PC-9 (cell line): Measurements from ENCODE around the gene PARP3. TPM values are rescaled to one million over a fixed set of nuclear protein-coding genes. Genes with fewer than 3 reads are reported as not detected.
A peak's percentile ranks its signal among the peaks of the same experiment; 100 is the strongest.

ENCODE experiments used
- BruUV-seq: library from RNA; stranded (reverse); fragments of 400-500 nt; replicated peaks from 2 replicates; lab custom pipeline; 2021; lab: Mats Ljungman, UMichigan
- CTCF ChIA-PET: fragments of 300-600 bp; sonication (Branson Sonifier 250); formaldehyde crosslinking; loops from one replicate; lab custom pipeline; 2022; ENCODE audit warnings: antibody characterized with exemption; lab: Charles Lee
- POLR2A ChIA-PET: fragments of 300-600 bp; sonication (Branson Sonifier 250); formaldehyde crosslinking; loops from one replicate; lab custom pipeline; 2022; ENCODE audit warnings: antibody characterized with exemption; ENCODE audit not compliant: unreplicated experiment; lab: Charles Lee
- DNase-seq, 2 experiments: peaks; one replicate each; pipeline versions ENCODE4 v3.0.0 to v3.0.0-alpha.2; 2015 to 2022; ENCODE audit warnings: mixed read lengths in 1 of 2
- H2AFZ ChIP-seq: fragments of 200-600 bp; sonication (generic); 2 replicates; pipeline ENCODE4 v1.8.1; 2017; ENCODE audit warnings: antibody characterized with exemption
- H3F3A ChIP-seq: fragments of 200-600 bp; sonication (generic); 2 replicates; pipeline ENCODE4 v1.8.1; 2017; ENCODE audit warnings: antibody characterized with exemption, mild to moderate bottlenecking, low read depth; ENCODE audit not compliant: insufficient read depth
- H3K27ac ChIP-seq: fragments of 200-600 bp; sonication (generic); 2 replicates; pipeline ENCODE4 v1.6.1; 2016; ENCODE audit warnings: mixed run types
- H3K27me3 ChIP-seq: fragments of 200-600 bp; sonication (generic); 2 replicates; pipeline ENCODE4 v1.6.1; 2016; ENCODE audit warnings: low read depth, mixed run types; ENCODE audit not compliant: insufficient read depth
- H3K36me3 ChIP-seq: fragments of 200-600 bp; sonication (generic); 2 replicates; pipeline ENCODE4 v1.6.1; 2016; ENCODE audit warnings: low read depth, mixed run types
- H3K4me1 ChIP-seq: fragments of 200-600 bp; sonication (generic); replicated peaks from 2 replicates; pipeline ENCODE4 v1.6.1; 2016; ENCODE audit warnings: mixed run types; ENCODE audit not compliant: insufficient read depth
- H3K4me2 ChIP-seq: fragments of 200-600 bp; sonication (generic); 2 replicates; pipeline ENCODE4 v1.6.1; 2017; ENCODE audit warnings: mixed run types
- H3K4me3 ChIP-seq: fragments of 200-600 bp; sonication (generic); 2 replicates; pipeline ENCODE4 v1.6.1; 2016; ENCODE audit warnings: mixed run types
- H3K79me2 ChIP-seq: fragments of 200-600 bp; sonication (generic); 2 replicates; pipeline ENCODE4 v1.6.1; 2017; ENCODE audit warnings: low read depth, mixed run types
- H3K9me2 ChIP-seq: fragments of 200-600 bp; sonication (generic); 2 replicates; pipeline ENCODE4 v1.8.1; 2017; ENCODE audit warnings: mild to moderate bottlenecking; ENCODE audit not compliant: insufficient read depth
- H3K9me3 ChIP-seq: fragments of 200-600 bp; sonication (generic); 2 replicates; pipeline ENCODE4 v1.8.1; 2016; ENCODE audit warnings: low read depth; ENCODE audit not compliant: insufficient read depth
- H4K20me1 ChIP-seq: fragments of 200-600 bp; sonication (generic); 2 replicates; pipeline ENCODE4 v1.8.1; 2017; ENCODE audit not compliant: insufficient read depth
- CTCF ChIP-seq: fragments of 200-600 bp; sonication (generic); conservative IDR thresholded peaks from 2 replicates; pipeline ENCODE4 v1.6.1; 2017; ENCODE audit warnings: mixed run types, antibody characterized with exemption, mild to moderate bottlenecking, moderate library complexity
- EZH2 ChIP-seq: fragments of 200-600 bp; sonication (generic); IDR thresholded peaks from 2 replicates; pipeline ENCODE4 v1.8.0; 2017; ENCODE audit warnings: antibody characterized with exemption, low read depth
- intact Hi-C: fragments of 100-400 bp; cut with micrococcal nuclease; formaldehyde crosslinking; loops from one replicate; pipeline ENCODE4 v1.10.0; 2022; ENCODE audit not compliant: unreplicated experiment
- total RNA-seq: library from RNA; stranded (reverse); gene quantifications from 2 replicates; pipeline ENCODE4 v1.2.3, GENCODE V29; 2021

PARP3 gene
- total RNA-seq, 1 experiment from 2014 or later, result 24.4 TPM

DNA sequence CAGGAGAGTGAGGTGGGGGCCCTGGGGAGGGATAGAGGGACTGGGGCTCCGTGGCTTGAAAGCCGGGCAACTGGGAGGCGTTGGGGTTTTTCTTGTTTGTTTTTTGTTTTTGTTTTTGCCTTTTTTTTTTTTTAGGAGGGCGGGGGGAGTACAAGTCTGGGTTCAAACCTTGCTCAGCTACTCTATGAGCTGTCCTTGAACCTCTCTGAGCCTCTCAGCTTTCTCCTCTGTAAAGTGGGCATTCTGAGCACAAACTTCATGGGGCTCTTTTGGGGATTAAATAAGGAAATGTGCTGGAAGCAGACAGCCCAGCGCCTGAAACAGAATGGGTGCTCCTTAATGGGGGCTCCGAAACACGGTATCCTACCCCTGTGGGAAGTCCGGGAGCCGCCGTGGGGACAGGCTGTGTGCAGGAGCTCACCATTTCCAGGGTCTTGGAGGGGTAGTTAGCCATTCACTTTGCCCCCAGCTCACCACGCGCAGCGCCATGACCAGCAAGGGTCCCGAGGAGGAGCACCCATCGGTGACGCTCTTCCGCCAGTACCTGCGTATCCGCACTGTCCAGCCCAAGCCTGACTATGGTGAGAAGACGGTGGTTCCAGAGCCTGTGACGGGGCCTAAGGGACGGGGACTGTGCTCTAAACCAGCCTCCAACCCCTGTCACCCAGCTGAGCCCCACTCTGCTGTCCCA, 41.6 kb downstream of the PARP3 start:
- TSS peak; percentile 86 for BruUV-seq
- peak overlapping the region; percentile 89 for H3K27ac ChIP-seq
- peak overlapping the region; percentile 67 for H3K4me3 ChIP-seq
- H3K27me3 ChIP-seq, result no peaks in the 10 kb centered on the region
- H2AFZ ChIP-seq, result peak overlapping the region; percentile 80; the same call in 1 of the 2 replicates
- TF ChIP-seq CTCF, result no peak
- no peak for TF ChIP-seq EZH2
- peaks cover 41% of the 10 kb centered on the region for H3F3A ChIP-seq
- H3K36me3 ChIP-seq, result no peaks in the 10 kb centered on the region
- intact Hi-C loops, result loop anchor here (2.0 kb wide), 1 partner anchor 41 kb away; the partner anchor contains the start of gene PARP3
- H3K4me2 ChIP-seq, result peak overlapping the region; percentile 93
- no peak for DNase-seq
- H3K9me3 ChIP-seq, result no peaks in the 10 kb centered on the region
- ChIA-PET POLR2A (interaction anchor here (0.5 to 1.3 kb wide), 4 partner anchors 10 to 912 kb away, joined by 3 to 18 read pairs (median 6); partner anchors contain the start of genes ABHD14B and RPL29), CTCF (interaction anchor here (0.6 to 2.5 kb wide), 3 partner anchors 10 to 237 kb away, joined by 3 to 15 read pairs (median 9); partner anchors contain the start of genes ABHD14A and ABHD14B)
- no peaks in the 10 kb centered on the region for H4K20me1 ChIP-seq
- peaks cover 29% of the 10 kb centered on the region for H3K4me1 ChIP-seq
- H3K79me2 ChIP-seq, result 0 out of 2 replicates have a peak, but pooled peaks cover 10% of the 10 kb centered on the region
- H3K9me2 ChIP-seq, result no peaks in the 10 kb centered on the region

DNA sequence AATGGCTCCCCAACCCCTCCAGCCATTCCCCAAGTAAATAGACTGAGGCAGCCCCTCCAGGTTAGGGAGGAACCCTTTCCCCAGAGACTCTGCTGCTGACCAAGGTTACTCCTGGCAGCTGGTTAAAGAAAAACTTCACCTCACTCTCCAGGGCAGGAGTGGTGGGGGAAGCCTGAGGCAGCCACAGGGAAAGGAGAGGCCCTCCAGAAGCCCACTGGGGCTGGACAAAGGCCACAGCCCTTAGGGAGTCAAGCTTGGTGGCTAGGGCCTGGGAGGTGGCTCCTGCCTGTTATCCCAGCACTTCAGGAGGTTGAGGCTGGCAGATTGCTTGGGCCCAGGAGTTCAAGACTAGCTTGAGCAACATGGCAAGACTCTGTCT, 42.1 kb downstream of the PARP3 start:
- no peaks in the 10 kb centered on the region for H3K9me3 ChIP-seq
- POLR2A ChIA-PET, result interaction anchor here (0.6 kb wide), 1 partner anchor 12 kb away, joined by 3 read pairs; no protein-coding TSS in a partner anchor

More for the DNA sequence above, 42.1 kb downstream of the PARP3 start:
- Histone ChIP-seq H2AFZ (no peak overlapping the region), H4K20me1 (no peaks in the 10 kb centered on the region), H3F3A (peaks cover 45% of the 10 kb centered on the region), H3K79me2 (0 out of 2 replicates have a peak, but pooled peaks cover 10% of the 10 kb centered on the region), H3K36me3 (no peaks in the 10 kb centered on the region), H3K27me3 (no peaks in the 10 kb centered on the region), H3K4me1 (peaks cover 29% of the 10 kb centered on the region), H3K4me2 (peak overlapping the region; percentile 93), H3K27ac (peak overlapping the region; percentile 89), H3K9me2 (no peaks in the 10 kb centered on the region), H3K4me3 (peak overlapping the region; percentile 67)
- no peak for DNase-seq
- CTCF ChIA-PET, result interaction anchor here (1.1 kb wide), 1 partner anchor 17 kb away, joined by 3 read pairs; no protein-coding TSS in a partner anchor
- no peak for TF ChIP-seq CTCF
- no peak for TF ChIP-seq EZH2
- BruUV-seq, result no TSS peak
- intact Hi-C loops, result no loop called here
